NOMO-1 (cell line): ENCODE results near the gene RBMS1.
"Not testable (repeated sequence)": the region's sequence is repeated elsewhere in the genome, so short reads cannot be mapped to it uniquely, and the experiment has no call there.

ENCODE experiments used
- DNase-seq, 2 experiments: peaks; one replicate each; lab custom pipeline; 2025; ENCODE audit not compliant: unreplicated experiment in 2 of 2; lab: John Stamatoyannopoulos, UW

The RBMS1 gene

GRCh38 chr2:160502478-160502877 lies 8.9 kb upstream of the RBMS1 start:
- no peak for DNase-seq

- no peak for DNase-seq
Observed at GRCh38 chr2:160501370-160501769, 7.8 kb upstream of the RBMS1 start.

GRCh38 chr2:160499865-160500264 lies 6.3 kb upstream of the RBMS1 start:
- DNase-seq: no peak

GRCh38 chr2:160498137-160498536 lies 4.5 kb upstream of the RBMS1 start:
- no peak for DNase-seq

DNA sequence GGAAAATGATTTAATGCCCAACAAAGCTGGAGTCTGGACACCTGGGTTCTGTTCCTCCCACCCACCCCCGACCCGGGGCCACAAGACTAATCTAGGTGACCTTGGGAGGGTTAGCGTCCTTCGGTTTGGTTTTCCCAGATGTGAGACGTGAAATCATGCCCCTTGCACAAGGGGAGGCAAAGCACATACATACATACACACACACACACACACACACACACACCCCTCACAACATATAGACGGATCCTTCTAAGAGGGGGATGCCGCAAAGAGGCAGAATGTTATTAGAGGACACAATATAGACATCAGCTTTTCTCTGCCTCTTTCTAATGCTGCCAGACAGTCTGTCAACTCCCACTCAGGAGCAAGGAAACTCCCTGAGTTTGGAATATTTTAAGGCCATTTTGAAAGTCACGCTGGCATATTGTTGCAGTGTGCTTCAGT lies 616 bp upstream of the RBMS1 start:
- DNase-seq: no peak

- DNase-seq: no peak
Observed at GRCh38 chr2:160492401-160493226, 993 bp downstream of the RBMS1 start.

DNA sequence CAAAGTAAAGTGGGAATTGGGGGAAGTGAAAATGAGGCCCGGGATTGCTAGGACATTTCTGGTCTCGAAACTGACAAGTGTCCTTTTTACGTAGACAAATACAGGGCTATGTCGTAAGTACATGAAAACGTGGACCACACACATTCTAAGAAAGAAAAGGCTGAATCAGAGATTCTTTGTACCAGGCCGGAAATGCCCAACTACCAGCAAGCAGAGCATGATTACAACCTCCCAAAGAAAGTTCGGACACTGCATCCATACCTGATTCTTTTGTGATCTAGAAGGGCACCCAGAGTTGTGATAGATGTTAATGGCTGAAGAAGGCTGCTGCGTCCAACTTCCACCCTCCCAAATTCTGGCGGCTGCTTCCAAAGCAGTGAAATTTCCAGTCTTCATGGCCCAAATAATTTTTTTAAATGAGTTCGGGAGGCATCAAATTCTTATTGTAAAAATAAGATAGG lies 1.7 kb downstream of the RBMS1 start:
- no peak for DNase-seq

GRCh38 chr2:160490733-160491685 lies 2.6 kb downstream of the RBMS1 start:
- DNase-seq: no peak

- no peak for DNase-seq
Observed at GRCh38 chr2:160489111-160489510, 4.5 kb downstream of the RBMS1 start.

DNA sequence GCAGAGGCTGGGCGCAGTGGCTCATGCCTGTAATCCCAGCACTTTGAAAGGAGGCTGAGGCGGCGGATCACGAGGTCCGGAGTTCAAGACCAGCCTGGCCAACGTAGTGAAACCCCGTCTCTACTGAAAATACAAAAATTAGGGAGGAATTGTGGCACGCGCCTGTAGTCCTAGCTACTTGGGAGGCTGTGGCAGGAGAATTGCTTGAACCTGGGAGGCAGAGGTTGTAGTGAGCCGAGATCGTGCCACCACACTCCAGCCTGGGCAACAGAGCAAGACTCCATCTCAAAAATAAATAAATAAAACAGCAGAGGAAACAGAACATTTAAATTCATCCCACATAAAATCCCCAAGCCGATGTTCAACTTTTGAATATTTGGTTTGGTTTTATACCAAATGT lies 5.3 kb downstream of the RBMS1 start:
- DNase-seq: not testable (repeated sequence)

- DNase-seq: no peak
Observed at GRCh38 chr2:160486341-160486740, 7.3 kb downstream of the RBMS1 start.

DNA sequence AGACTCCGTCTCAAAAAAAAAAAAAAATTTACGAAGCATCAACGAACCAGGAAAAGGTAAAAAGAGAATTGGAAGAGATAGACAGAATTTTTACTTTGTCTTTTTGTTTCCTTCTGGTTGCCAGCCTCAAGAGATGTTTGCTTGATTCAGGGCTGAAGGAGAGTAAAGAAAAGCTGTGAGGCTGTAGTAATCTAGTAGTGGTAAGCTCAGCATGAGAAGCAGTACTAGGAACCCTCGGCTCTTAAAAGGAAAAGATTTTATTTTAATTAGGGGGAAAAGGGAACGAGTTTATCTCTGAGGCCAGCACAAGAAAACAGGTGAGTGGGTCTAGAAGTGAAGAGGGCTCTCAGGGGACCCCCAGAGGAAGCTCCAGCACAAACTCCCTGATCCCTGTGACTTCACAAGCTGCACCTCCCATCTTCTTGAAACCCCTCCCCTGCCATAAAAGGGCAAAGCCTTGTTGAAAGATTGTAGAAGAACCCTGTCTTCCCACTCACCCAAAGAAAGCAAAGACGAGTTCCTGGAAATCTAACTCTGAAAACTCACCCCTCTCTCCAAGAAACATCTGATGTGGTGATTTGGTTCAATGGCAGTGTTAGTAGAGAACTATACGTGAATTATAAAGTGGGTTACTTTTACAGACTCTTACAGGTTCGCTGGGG lies 8.6 kb downstream of the RBMS1 start:
- DNase-seq: no peak

DNA sequence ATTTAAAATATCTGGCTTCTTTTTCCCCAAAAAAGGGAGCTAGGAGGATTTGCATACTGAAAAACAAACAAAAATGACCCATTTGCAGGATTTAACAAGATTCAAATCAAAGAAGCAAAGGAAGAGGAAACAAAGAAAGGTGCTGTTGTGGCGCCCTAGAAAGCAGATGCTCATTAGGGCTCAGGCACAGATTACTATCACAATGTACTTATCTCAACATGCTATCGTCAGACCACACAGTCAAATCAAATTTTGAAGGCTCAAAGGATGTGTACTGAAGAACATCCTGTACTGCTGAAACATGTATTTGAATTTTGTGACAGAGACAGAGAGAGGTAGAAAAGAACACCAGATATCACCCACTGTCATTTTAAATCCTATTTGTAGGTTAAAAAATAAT lies 10.9 kb downstream of the RBMS1 start:
- DNase-seq: no peak

DNA sequence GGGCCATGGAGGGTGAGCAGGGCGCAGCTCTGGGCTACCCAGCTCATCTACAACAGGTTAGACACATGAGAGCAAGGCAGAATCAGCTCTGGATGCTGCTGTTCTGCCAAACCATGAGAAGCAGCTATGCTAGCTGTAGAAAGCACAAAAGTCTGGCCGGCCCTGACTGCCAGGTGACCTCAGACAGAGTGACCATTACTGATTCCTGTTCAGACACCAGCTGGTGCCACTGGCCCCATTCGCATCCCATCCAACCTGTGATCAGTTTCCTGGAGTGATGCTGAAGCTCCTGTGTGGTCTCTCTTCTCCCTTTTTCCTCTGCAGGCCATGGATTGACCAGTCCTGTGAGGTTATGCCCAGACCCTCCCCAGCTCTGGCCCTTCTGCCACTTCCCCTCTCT lies 14.3 kb downstream of the RBMS1 start:
- DNase-seq: no peak

- DNase-seq: no peak
Observed at GRCh38 chr2:160478660-160479059, 14.9 kb downstream of the RBMS1 start.

- no peak for DNase-seq
Observed at GRCh38 chr2:160477032-160477431, 16.6 kb downstream of the RBMS1 start.

DNA sequence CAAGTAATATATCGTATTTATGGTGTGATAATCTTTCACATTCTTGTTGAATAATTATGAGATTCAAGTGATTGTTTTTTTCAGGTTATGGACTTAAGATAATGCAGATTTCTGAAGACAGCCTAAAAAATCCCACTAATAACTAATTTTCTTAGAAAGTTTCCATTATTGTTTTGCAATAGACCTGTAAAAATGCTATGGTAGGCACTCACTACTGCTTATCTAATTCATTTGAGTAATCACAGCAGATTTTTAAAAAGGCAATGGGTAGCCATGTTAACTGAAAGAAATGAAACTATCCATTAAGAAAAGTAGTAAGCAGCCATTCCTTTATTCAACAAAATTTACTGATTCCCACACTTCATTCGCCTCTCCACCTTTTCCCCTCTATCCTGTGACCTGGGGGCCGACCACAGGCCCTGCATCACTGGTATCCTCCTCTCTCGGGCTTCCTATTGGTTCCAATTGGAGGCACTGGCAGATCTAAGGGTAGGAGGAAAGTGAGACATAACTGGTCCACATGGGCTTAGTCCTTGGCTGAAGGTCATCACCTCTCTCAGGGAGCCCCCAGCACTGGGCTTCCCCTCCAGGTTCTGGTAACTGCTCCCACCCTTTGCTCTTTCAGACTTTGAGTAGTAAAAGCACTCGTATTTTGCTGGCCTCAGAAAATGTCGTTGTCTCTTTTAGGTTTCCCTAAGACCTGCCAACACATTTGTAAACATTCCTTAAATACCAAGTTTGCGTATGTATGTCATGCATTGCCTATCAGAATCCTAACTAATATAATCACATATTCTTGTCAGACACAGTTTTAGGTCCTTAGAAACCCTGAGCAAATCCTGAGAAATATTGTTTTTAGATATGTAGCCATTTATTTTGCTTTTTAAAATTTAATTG lies 18.5 kb downstream of the RBMS1 start:
- DNase-seq: no peak

DNA sequence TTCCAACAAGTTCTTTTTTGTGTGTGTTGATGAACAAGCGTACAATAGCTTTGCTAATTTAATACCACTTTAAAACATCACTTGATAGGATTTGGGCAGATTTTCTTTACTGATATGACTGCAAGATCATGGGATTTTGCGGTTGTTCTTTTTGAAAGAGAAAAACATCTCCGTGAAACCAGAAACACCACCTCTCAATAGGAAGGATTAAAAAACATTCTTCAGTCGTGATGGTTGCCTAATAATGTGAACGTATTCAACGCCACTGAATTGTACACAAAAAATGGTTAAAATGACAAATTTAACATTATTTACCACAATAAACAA lies 19.3 kb downstream of the RBMS1 start:
- no peak for DNase-seq

GRCh38 chr2:160473468-160474318 lies 19.9 kb downstream of the RBMS1 start:
- DNase-seq: no peak
